Nephron progenitor cell (in vitro differentiated cells): ENCODE data around the gene KIF3C.
A peak's percentile ranks its signal among the peaks of the same experiment; 100 is the strongest.
"Not testable (repeated sequence)": the region's sequence is repeated elsewhere in the genome, so short reads cannot be mapped to it uniquely, and the experiment has no call there.

Source experiments
- DNase-seq: peaks from one replicate; pipeline ENCODE4 v3.0.0; 2021
- H3K27ac Mint-ChIP-seq: 2 replicates; pipeline ENCODE4 v1.8.0; 2021; ENCODE audit warnings: mild to moderate bottlenecking, moderate library complexity, mixed read lengths
- H3K27me3 Mint-ChIP-seq: 2 replicates; pipeline ENCODE4 v1.8.0; 2021; ENCODE audit warnings: mild to moderate bottlenecking, low read depth, mixed read lengths; ENCODE audit not compliant: poor library complexity
- H3K36me3 Mint-ChIP-seq: 2 replicates; pipeline ENCODE4 v1.8.0; 2021; ENCODE audit warnings: low read depth, mixed read lengths
- H3K4me1 Mint-ChIP-seq: 2 replicates; pipeline ENCODE4 v1.8.0; 2021; ENCODE audit warnings: mixed read lengths
- H3K4me3 Mint-ChIP-seq: 2 replicates; pipeline ENCODE4 v1.8.0; 2021; ENCODE audit warnings: mild to moderate bottlenecking, moderate library complexity, mixed read lengths
- H3K9me3 Mint-ChIP-seq: 2 replicates; pipeline ENCODE4 v1.8.0; 2021; ENCODE audit warnings: mild to moderate bottlenecking, moderate library complexity, mixed read lengths
- TF ChIP-seq, protein P1 (sequence below): fragments of 200-600 bp; sonication (generic); IDR thresholded peaks from 2 replicates; pipeline ENCODE4 v1.5.0; 2021; ENCODE audit warnings: antibody characterized with exemption

The KIF3C gene

DNA sequence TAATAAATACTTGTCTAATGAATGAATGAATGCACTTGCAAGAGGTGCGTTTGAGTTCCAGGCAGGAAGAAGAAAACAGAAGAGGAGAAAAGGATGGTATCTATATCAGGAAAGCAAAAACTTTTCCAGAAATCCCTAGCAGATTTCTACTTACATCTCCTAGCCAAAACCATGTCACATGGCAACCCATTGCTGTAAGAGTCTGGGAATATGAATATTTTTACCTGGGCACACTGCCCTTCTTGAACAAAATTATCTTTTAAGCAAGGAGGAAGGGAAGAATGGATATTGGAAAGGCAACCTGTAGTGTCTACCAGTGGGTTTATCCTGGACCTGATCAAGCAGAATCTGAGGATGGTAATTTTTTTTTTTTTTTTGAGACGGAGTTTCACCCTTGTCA lies 59.8 kb downstream of the KIF3C start:
- H3K9me3 Mint-ChIP-seq = no peaks in the 10 kb centered on the region
- H3K4me1 Mint-ChIP-seq = no peaks in the 10 kb centered on the region
- H3K36me3 Mint-ChIP-seq = peaks cover 15% of the 10 kb centered on the region
- no peak overlapping the region for H3K27ac Mint-ChIP-seq
- H3K27me3 Mint-ChIP-seq = peaks cover 5% of the 10 kb centered on the region
- no peak for DNase-seq
- no peak overlapping the region for H3K4me3 Mint-ChIP-seq
- TF ChIP-seq, protein P1, sequence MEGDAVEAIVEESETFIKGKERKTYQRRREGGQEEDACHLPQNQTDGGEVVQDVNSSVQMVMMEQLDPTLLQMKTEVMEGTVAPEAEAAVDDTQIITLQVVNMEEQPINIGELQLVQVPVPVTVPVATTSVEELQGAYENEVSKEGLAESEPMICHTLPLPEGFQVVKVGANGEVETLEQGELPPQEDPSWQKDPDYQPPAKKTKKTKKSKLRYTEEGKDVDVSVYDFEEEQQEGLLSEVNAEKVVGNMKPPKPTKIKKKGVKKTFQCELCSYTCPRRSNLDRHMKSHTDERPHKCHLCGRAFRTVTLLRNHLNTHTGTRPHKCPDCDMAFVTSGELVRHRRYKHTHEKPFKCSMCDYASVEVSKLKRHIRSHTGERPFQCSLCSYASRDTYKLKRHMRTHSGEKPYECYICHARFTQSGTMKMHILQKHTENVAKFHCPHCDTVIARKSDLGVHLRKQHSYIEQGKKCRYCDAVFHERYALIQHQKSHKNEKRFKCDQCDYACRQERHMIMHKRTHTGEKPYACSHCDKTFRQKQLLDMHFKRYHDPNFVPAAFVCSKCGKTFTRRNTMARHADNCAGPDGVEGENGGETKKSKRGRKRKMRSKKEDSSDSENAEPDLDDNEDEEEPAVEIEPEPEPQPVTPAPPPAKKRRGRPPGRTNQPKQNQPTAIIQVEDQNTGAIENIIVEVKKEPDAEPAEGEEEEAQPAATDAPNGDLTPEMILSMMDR = no peak

DNA sequence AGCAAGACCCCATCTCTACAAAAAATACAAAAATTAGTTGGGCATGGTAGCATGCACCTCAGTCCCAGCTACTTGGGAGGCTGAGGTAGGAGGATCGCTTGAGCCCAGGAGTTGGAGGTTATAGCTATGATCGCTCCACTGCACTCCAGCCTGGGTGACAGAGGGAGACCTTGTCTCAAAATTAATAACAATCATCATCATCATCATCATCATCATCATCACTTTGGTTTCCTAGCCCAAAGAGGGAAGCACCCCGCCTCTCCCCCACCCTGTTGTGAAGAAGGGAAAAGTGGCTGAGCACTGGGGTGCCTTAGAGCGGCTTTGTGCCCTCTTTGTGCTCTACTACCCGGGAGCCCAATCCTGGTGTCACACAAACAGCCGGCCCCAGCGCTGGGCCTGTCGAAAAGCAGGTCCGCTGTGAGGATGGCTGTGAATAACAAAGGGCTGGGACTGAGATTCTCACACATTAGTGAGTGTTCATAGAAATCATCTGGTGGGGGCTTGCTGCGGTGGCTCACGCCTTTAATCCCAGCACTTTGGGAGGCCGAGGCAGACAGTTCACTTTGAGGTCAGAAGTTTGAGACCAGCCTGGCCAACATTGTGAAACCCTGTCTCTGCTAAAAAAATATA lies 61.4 kb downstream of the KIF3C start:
- Mint-ChIP-seq H3K4me3 (no peak overlapping the region), H3K27me3 (peaks cover 8% of the 10 kb centered on the region), H3K27ac (no peak overlapping the region), H3K36me3 (no peaks in the 10 kb centered on the region), H3K9me3 (no peaks in the 10 kb centered on the region), H3K4me1 (peaks cover 9% of the 10 kb centered on the region)
- TF ChIP-seq, protein P1 = no peak
- no peak for DNase-seq

DNA sequence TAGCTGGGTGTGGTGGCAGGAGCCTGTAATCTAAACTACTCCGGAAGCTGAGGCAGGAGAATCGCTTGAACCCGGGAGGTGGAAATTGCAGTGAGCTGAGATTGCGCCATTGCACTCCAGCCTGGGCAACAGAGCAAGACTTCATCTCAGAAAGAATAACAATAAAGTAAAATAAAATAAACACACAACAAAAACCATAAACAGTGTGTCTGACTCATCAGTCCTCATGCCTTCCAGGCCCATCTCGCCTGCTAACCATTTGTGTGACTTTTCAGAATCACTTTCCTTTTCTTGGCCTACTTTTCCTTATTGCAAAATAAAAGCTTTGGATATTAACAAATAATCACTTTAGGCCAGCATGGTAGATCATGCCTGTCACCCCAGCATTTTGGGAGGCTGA lies 62.0 kb downstream of the KIF3C start:
- Mint-ChIP-seq H3K4me3 (no peak overlapping the region), H3K4me1 (peaks cover 9% of the 10 kb centered on the region), H3K27ac (no peak overlapping the region), H3K27me3 (peaks cover 8% of the 10 kb centered on the region), H3K9me3 (no peaks in the 10 kb centered on the region), H3K36me3 (no peaks in the 10 kb centered on the region)
- DNase-seq = no peak
- TF ChIP-seq, protein P1 = no peak

GRCh38 chr2:25917832-25918231 lies 64.5 kb downstream of the KIF3C start:
- Mint-ChIP-seq H3K9me3 (no peaks in the 10 kb centered on the region), H3K4me3 (no peak overlapping the region), H3K36me3 (no peaks in the 10 kb centered on the region), H3K4me1 (peaks cover 22% of the 10 kb centered on the region), H3K27me3 (peaks cover 6% of the 10 kb centered on the region), H3K27ac (no peak overlapping the region)
- TF ChIP-seq, protein P1 = no peak
- DNase-seq = no peak

GRCh38 chr2:25917411-25917810 lies 64.9 kb downstream of the KIF3C start:
- not testable (repeated sequence) for H3K27me3 Mint-ChIP-seq, DNase-seq, H3K27ac Mint-ChIP-seq, H3K9me3 Mint-ChIP-seq, H3K4me3 Mint-ChIP-seq, H3K36me3 Mint-ChIP-seq
- peaks cover 26% of the 10 kb centered on the region for H3K4me1 Mint-ChIP-seq

- H3K27me3 Mint-ChIP-seq, H3K36me3 Mint-ChIP-seq, H3K4me3 Mint-ChIP-seq, DNase-seq: not testable (repeated sequence)
- peak overlapping the region; percentile 95 for H3K27ac Mint-ChIP-seq
- H3K9me3 Mint-ChIP-seq = peaks cover 13% of the 10 kb centered on the region
- peaks cover 29% of the 10 kb centered on the region for H3K4me1 Mint-ChIP-seq
Measured at GRCh38 chr2:25915944-25916772, 66.1 kb downstream of the KIF3C start.

- H3K36me3 Mint-ChIP-seq, DNase-seq, H3K27ac Mint-ChIP-seq, H3K4me3 Mint-ChIP-seq, H3K27me3 Mint-ChIP-seq: not testable (repeated sequence)
- peaks cover 29% of the 10 kb centered on the region for H3K4me1 Mint-ChIP-seq
- peaks cover 13% of the 10 kb centered on the region for H3K9me3 Mint-ChIP-seq
Measured at GRCh38 chr2:25915411-25915810, 66.9 kb downstream of the KIF3C start.

- not testable (repeated sequence) for H3K27me3 Mint-ChIP-seq, H3K4me3 Mint-ChIP-seq, DNase-seq, H3K36me3 Mint-ChIP-seq
- Mint-ChIP-seq H3K27ac (peak overlapping the region; percentile 11), H3K4me1 (peaks cover 29% of the 10 kb centered on the region), H3K9me3 (peaks cover 20% of the 10 kb centered on the region)
Measured at GRCh38 chr2:25913696-25913973, 68.7 kb downstream of the KIF3C start.
